Brain microvascular endothelial cell (primary cell): ENCODE results near the gene PGD.

Source experiments
- DNase-seq: peaks from one replicate; pipeline ENCODE4 v3.0.0-alpha.2; 2020
- H3K27ac ChIP-seq: fragments of 250-450 bp; sonication (Bioruptor Pico); 2 replicates; pipeline ENCODE4 v1.5.1; 2020; ENCODE audit warnings: mild to moderate bottlenecking, moderate library complexity
- H3K27me3 ChIP-seq: fragments of 250-450 bp; sonication (Bioruptor Pico); replicated peaks from 2 replicates; pipeline ENCODE4 v1.5.1; 2020; ENCODE audit warnings: mild to moderate bottlenecking
- H3K36me3 ChIP-seq: fragments of 250-450 bp; sonication (Bioruptor Pico); replicated peaks from 2 replicates; pipeline ENCODE4 v1.5.1; 2020; ENCODE audit warnings: mild to moderate bottlenecking
- H3K4me3 ChIP-seq: 2 replicates; pipeline ENCODE4 v1.5.1; 2011; ENCODE audit warnings: low read depth, mild to moderate bottlenecking, control low read depth, low read length, moderate library complexity
- CTCF ChIP-seq: IDR thresholded peaks from 2 replicates; pipeline ENCODE4 v1.5.1; 2011; ENCODE audit warnings: low read depth, mild to moderate bottlenecking, moderate library complexity, low read length, control low read depth, inconsistent platforms; ENCODE audit errors: missing control alignments
- in situ Hi-C: cut with HindIII; loops from 2 replicates; pipeline ENCODE4 v1.10.0; 2017; ENCODE audit warnings: low sequenced_read_pairs, low pct_ligation_motif_present

Gene PGD

GRCh38 chr1:10444795-10445397, 46.0 kb downstream of the PGD start:
- Histone ChIP-seq H3K36me3 (no peaks in the 10 kb centered on the region), H3K4me3 (no peak overlapping the region), H3K27me3 (no peaks in the 10 kb centered on the region), H3K27ac (no peak overlapping the region)
- DNase-seq = no peak
- no peak for TF ChIP-seq CTCF
- in situ Hi-C loops = no loop called here

GRCh38 chr1:10446790-10447422, 48.0 kb downstream of the PGD start:
- no peak overlapping the region for H3K27ac ChIP-seq
- in situ Hi-C loops = no loop called here
- H3K4me3 ChIP-seq = no peak overlapping the region
- H3K36me3 ChIP-seq = no peaks in the 10 kb centered on the region
- no peak for DNase-seq
- no peaks in the 10 kb centered on the region for H3K27me3 ChIP-seq
- TF ChIP-seq CTCF = no peak

GRCh38 chr1:10449751-10450150, 50.9 kb downstream of the PGD start, which contains the start of gene CORT:
Gene CORT, plus strand, starts transcription at chr1:10450031. Its CDS starts 193 bp downstream, at chr1:10450224.
- no peak for TF ChIP-seq CTCF
- Histone ChIP-seq H3K27ac (no peak within 1 kb of the TSS), H3K27me3 (no peaks in the 10 kb centered on the region), H3K4me3 (no peak within 1 kb of the TSS), H3K36me3 (no peaks in the 10 kb centered on the region)
- in situ Hi-C loops = no loop called here
- DNase-seq = no peak

- no peak overlapping the region for H3K4me3 ChIP-seq
- H3K36me3 ChIP-seq = no peaks in the 10 kb centered on the region
- no peak for DNase-seq
- in situ Hi-C loops = no loop called here
- H3K27me3 ChIP-seq = no peaks in the 10 kb centered on the region
- no peak for TF ChIP-seq CTCF
- no peak overlapping the region for H3K27ac ChIP-seq
Observed at GRCh38 chr1:10450156-10450814, 51.4 kb downstream of the PGD start.

- Histone ChIP-seq H3K4me3 (no peak overlapping the region), H3K36me3 (no peaks in the 10 kb centered on the region), H3K27me3 (no peaks in the 10 kb centered on the region), H3K27ac (no peak overlapping the region)
- TF ChIP-seq CTCF = no peak
- in situ Hi-C loops = no loop called here
- DNase-seq = no peak
Observed at GRCh38 chr1:10450836-10451235, 52.0 kb downstream of the PGD start.
